LNCAP (cell line): ENCODE data around the gene MB.

Source experiments
- TF ChIP-seq, protein P1 (sequence below): fragments of 450-650 bp; IDR thresholded peaks from 2 replicates; pipeline ENCODE4 v1.5.1; 2017; ENCODE audit warnings: mild to moderate bottlenecking

MB gene

GRCh38 chr22:35618427-35619223 is 1.5 kb upstream of the MB start:
- TF ChIP-seq, protein P1, sequence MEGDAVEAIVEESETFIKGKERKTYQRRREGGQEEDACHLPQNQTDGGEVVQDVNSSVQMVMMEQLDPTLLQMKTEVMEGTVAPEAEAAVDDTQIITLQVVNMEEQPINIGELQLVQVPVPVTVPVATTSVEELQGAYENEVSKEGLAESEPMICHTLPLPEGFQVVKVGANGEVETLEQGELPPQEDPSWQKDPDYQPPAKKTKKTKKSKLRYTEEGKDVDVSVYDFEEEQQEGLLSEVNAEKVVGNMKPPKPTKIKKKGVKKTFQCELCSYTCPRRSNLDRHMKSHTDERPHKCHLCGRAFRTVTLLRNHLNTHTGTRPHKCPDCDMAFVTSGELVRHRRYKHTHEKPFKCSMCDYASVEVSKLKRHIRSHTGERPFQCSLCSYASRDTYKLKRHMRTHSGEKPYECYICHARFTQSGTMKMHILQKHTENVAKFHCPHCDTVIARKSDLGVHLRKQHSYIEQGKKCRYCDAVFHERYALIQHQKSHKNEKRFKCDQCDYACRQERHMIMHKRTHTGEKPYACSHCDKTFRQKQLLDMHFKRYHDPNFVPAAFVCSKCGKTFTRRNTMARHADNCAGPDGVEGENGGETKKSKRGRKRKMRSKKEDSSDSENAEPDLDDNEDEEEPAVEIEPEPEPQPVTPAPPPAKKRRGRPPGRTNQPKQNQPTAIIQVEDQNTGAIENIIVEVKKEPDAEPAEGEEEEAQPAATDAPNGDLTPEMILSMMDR, result no peak

GRCh38 chr22:35616043-35616442 is 1.1 kb downstream of the MB start:
- TF ChIP-seq, protein P1, result no peak

DNA sequence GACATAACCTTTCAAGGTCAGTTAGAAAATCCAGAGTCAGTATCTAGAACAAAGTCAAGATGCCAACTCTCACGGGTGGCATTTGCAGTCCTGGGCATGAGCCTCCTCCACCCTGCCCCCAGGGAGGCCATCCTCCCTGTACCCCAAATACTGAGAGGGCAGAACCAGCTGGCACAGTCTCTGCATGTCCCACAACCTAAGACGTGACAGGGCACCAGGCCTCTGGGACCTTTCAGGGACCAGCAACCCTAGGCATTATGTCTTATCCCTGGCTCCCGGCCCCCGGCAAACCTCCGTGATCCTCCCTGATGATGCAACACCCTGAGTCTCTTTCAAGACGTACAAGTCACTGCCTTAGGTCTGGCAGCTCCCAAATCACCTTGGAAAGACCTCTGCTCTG is 2.0 kb downstream of the MB start:
- TF ChIP-seq, protein P1, result no peak

GRCh38 chr22:35614404-35614803 is 2.7 kb downstream of the MB start:
- TF ChIP-seq, protein P1, result no peak

GRCh38 chr22:35612903-35613302 is 4.2 kb downstream of the MB start:
- TF ChIP-seq, protein P1, result no peak

- TF ChIP-seq, protein P1, result no peak
These were observed 5.1 kb downstream of the MB start for GRCh38 chr22:35611891-35612576.

DNA sequence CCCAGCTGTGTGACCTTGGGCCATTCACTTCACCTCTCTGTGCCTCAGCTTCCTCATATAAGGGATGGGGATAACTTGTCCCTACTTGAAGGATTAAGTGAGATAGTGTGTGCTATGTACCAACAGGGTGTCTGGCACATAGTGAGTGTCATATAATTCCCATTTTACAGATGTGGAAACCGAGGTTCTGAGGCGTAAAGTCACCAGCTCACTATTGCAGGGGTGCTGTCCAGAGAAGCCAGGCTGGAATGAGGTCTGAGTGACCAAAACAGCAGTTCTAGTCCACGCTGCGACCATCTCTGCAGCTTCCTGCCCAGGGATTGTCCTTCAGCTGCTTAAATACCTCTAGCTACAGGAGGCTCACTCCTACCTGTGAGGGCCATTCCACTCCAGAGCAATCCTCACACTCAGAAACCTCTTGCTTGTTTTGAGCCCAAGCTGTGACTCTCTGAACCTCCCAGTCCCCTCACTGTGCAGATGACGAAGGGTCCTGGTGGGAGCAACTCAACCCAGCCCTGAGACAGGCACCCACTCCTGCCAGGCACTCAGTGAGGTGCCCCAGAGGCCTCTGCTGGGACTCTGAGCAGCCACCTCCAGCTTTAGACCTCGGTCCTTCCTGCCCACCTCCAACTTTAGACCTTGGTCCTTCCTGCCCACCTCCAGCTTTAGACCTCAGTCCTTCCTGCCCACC is 5.8 kb downstream of the MB start:
- TF ChIP-seq, protein P1, result no peak
